Measurements from ENCODE around the gene NUDT21. TPM values are rescaled to one million over a fixed set of nuclear protein-coding genes. Genes with fewer than 3 reads are reported as not detected.

NUDT21 gene
- total and polyA plus RNA-seq, 2 experiments from 2014 or later: 47.8 to 57.0 TPM

- H3K79me2 ChIP-seq (ENCODE audit: insufficient read depth): no peaks in the 10 kb centered on the region
- no peak for TF ChIP-seq EZH2 (IDR thresholded peaks at IDR 0.05; ENCODE audit: insufficient read depth, poor library complexity, severe bottlenecking)
- TF ChIP-seq EZH2phosphoT487 (IDR thresholded peaks at IDR 0.05; ENCODE audit: insufficient read depth, low read depth): no peak
- no peak for DNase-seq
- H4K20me1 ChIP-seq (ENCODE audit: insufficient read depth): no peaks in the 10 kb centered on the region
- no peaks in the 10 kb centered on the region for H3K27me3 ChIP-seq (replicated peaks; ENCODE audit: insufficient read depth)
- H3F3A ChIP-seq (ENCODE audit: insufficient read depth): no peaks in the 10 kb centered on the region
- peaks cover 33% of the 10 kb centered on the region for H3K36me3 ChIP-seq (ENCODE audit: low read depth)
- no peaks in the 10 kb centered on the region for H3K9me3 ChIP-seq (ENCODE audit: low read depth)
- no peaks in the 10 kb centered on the region for H3K4me1 ChIP-seq (ENCODE audit: insufficient read depth)
- H3K4me3 ChIP-seq: no peak overlapping the region
- H3K9me2 ChIP-seq (ENCODE audit: insufficient read depth): no peaks in the 10 kb centered on the region
- WGBS, 2 experiments (ENCODE audit: low coverage in 1 of 2, low lambda C conversion rate in 2 of 2, missing lambda C conversion rate in 2 of 2): 90 to 93% methylated on average over 5 of the region's 5 CpGs
- H3K4me2 ChIP-seq (ENCODE audit: unreplicated experiment): no peak overlapping the region
- H3K27ac ChIP-seq: no peak overlapping the region
- no peak overlapping the region for H3K9ac ChIP-seq
- no peak overlapping the region for H2AFZ ChIP-seq
- in situ Hi-C loops (cut with MboI): no loop called here
Measured at GRCh38 chr16:56488035-56488434, 36.9 kb upstream of the NUDT21 start.

GRCh38 chr16:56483394-56483793, 32.3 kb upstream of the NUDT21 start:
- H3K27ac ChIP-seq: no peak overlapping the region
- no peaks in the 10 kb centered on the region for H3K9me2 ChIP-seq (ENCODE audit: insufficient read depth)
- no peak overlapping the region for H3K9ac ChIP-seq
- H3K27me3 ChIP-seq (replicated peaks; ENCODE audit: insufficient read depth): no peaks in the 10 kb centered on the region
- H2AFZ ChIP-seq: no peak overlapping the region
- peaks cover 15% of the 10 kb centered on the region for H3K4me1 ChIP-seq (ENCODE audit: insufficient read depth)
- H3K4me3 ChIP-seq: no peak overlapping the region
- H3K4me2 ChIP-seq (ENCODE audit: unreplicated experiment): no peak overlapping the region
- peaks cover 34% of the 10 kb centered on the region for H3K36me3 ChIP-seq (ENCODE audit: low read depth)
- H4K20me1 ChIP-seq (ENCODE audit: insufficient read depth): no peaks in the 10 kb centered on the region
- no peak for DNase-seq
- peaks cover 21% of the 10 kb centered on the region for H3F3A ChIP-seq (ENCODE audit: insufficient read depth)
- H3K79me2 ChIP-seq (ENCODE audit: insufficient read depth): no peaks in the 10 kb centered on the region; the same call in 1 of the 2 replicates
- TF ChIP-seq EZH2 (IDR thresholded peaks at IDR 0.05; ENCODE audit: insufficient read depth, poor library complexity, severe bottlenecking): no peak
- no peak for TF ChIP-seq EZH2phosphoT487 (IDR thresholded peaks at IDR 0.05; ENCODE audit: insufficient read depth, low read depth)
- H3K9me3 ChIP-seq (ENCODE audit: low read depth): no peaks in the 10 kb centered on the region
- in situ Hi-C loops (cut with MboI): no loop called here

- Histone ChIP-seq H3K4me3 (no peak overlapping the region), H3K9me2 (ENCODE audit: insufficient read depth) (no peaks in the 10 kb centered on the region), H2AFZ (no peak overlapping the region), H3F3A (ENCODE audit: insufficient read depth) (peaks cover 26% of the 10 kb centered on the region), H3K79me2 (ENCODE audit: insufficient read depth) (no peaks in the 10 kb centered on the region; the same call in 1 of the 2 replicates), H3K9me3 (ENCODE audit: low read depth) (no peaks in the 10 kb centered on the region), H4K20me1 (ENCODE audit: insufficient read depth) (no peaks in the 10 kb centered on the region), H3K4me2 (ENCODE audit: unreplicated experiment) (no peak overlapping the region), H3K4me1 (ENCODE audit: insufficient read depth) (peaks cover 20% of the 10 kb centered on the region), H3K9ac (no peak overlapping the region), H3K36me3 (ENCODE audit: low read depth) (peaks cover 39% of the 10 kb centered on the region), H3K27ac (no peak overlapping the region), H3K27me3 (replicated peaks; ENCODE audit: insufficient read depth) (no peaks in the 10 kb centered on the region)
- 97 to 100% methylated on average over 5 of the region's 5 CpGs for WGBS, 2 experiments (ENCODE audit: low coverage in 1 of 2, low lambda C conversion rate in 2 of 2, missing lambda C conversion rate in 2 of 2)
- DNase-seq: no peak
- TF ChIP-seq EZH2 (IDR thresholded peaks at IDR 0.05; ENCODE audit: insufficient read depth, poor library complexity, severe bottlenecking): no peak
- TF ChIP-seq EZH2phosphoT487 (IDR thresholded peaks at IDR 0.05; ENCODE audit: insufficient read depth, low read depth): no peak
- in situ Hi-C loops (cut with MboI): no loop called here
Measured at GRCh38 chr16:56482683-56483236, 31.6 kb upstream of the NUDT21 start.

DNA sequence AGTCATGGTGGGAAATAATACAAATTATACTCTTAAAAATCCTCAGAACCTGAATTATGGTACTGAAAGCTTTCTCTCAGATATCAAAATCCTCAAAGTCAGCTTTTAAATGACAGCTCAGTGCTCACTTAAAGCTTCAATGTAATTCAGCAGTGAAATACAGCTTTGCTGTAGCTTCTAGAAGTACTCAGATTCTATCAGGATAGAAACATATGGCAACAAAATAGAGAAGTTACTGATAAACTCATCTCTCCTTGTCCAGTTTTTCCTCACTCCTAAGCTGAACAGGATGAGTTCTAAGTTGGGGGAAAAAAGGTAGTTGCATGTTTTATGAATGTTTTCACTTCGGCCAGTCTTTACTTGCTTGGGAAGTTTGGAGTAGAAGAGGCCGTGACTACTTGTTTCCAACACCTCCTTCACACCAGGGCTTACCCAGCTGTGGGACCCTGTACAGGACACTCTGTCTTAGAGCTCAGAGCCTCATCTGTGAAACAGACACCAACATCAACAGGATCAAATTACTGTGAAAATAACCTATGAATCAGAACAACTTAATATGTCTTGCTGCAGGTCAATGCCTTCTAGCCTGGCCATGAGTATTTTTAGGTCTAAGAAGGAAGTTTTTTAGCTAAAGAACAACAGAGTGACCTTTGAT, 30.5 kb upstream of the NUDT21 start:
- no peak overlapping the region for H3K4me3 ChIP-seq
- no peaks in the 10 kb centered on the region for H4K20me1 ChIP-seq (ENCODE audit: insufficient read depth)
- no peak overlapping the region for H2AFZ ChIP-seq
- WGBS, 2 experiments (ENCODE audit: low coverage in 1 of 2, low lambda C conversion rate in 2 of 2, missing lambda C conversion rate in 2 of 2): 76 to 85% methylated on average over 2 of the region's 2 CpGs
- peaks cover 46% of the 10 kb centered on the region for H3K36me3 ChIP-seq (ENCODE audit: low read depth)
- H3K9ac ChIP-seq: no peak overlapping the region
- in situ Hi-C loops (cut with MboI): no loop called here
- no peaks in the 10 kb centered on the region; the same call in 1 of the 2 replicates for H3K79me2 ChIP-seq (ENCODE audit: insufficient read depth)
- H3K4me2 ChIP-seq (ENCODE audit: unreplicated experiment): peak overlapping the region; percentile 11
- H3K4me1 ChIP-seq (ENCODE audit: insufficient read depth): peaks cover 31% of the 10 kb centered on the region
- H3K27me3 ChIP-seq (replicated peaks; ENCODE audit: insufficient read depth): no peaks in the 10 kb centered on the region
- H3K27ac ChIP-seq: peak overlapping the region; percentile 2; the same call in 1 of the 2 replicates
- peaks cover 38% of the 10 kb centered on the region for H3F3A ChIP-seq (ENCODE audit: insufficient read depth)
- TF ChIP-seq EZH2 (IDR thresholded peaks at IDR 0.05; ENCODE audit: insufficient read depth, poor library complexity, severe bottlenecking) (no peak), EZH2phosphoT487 (IDR thresholded peaks at IDR 0.05; ENCODE audit: insufficient read depth, low read depth) (no peak)
- no peaks in the 10 kb centered on the region for H3K9me3 ChIP-seq (ENCODE audit: low read depth)
- peak; percentile 23 for DNase-seq
- no peaks in the 10 kb centered on the region for H3K9me2 ChIP-seq (ENCODE audit: insufficient read depth)

Data from GM23248 (cell line).